Stimulated activated CD4-positive, alpha-beta T cell treated with anti-CD3 and anti-CD28 coated beads, Interleukin-1b, Interleukin-23, amount 100 ng/mL, for 1 hour (primary cell): ENCODE results near the gene LDLRAD3.
"Not testable (repeated sequence)": the region's sequence is repeated elsewhere in the genome, so short reads cannot be mapped to it uniquely, and the experiment has no call there.

Source experiments
- DNase-seq, 2 donors: peaks; one replicate each; pipeline ENCODE4 v3.0.0-alpha.2; 2020; ENCODE audit warnings: low read depth in 2 of 2

Gene LDLRAD3, protein sequence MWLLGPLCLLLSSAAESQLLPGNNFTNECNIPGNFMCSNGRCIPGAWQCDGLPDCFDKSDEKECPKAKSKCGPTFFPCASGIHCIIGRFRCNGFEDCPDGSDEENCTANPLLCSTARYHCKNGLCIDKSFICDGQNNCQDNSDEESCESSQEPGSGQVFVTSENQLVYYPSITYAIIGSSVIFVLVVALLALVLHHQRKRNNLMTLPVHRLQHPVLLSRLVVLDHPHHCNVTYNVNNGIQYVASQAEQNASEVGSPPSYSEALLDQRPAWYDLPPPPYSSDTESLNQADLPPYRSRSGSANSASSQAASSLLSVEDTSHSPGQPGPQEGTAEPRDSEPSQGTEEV

DNA sequence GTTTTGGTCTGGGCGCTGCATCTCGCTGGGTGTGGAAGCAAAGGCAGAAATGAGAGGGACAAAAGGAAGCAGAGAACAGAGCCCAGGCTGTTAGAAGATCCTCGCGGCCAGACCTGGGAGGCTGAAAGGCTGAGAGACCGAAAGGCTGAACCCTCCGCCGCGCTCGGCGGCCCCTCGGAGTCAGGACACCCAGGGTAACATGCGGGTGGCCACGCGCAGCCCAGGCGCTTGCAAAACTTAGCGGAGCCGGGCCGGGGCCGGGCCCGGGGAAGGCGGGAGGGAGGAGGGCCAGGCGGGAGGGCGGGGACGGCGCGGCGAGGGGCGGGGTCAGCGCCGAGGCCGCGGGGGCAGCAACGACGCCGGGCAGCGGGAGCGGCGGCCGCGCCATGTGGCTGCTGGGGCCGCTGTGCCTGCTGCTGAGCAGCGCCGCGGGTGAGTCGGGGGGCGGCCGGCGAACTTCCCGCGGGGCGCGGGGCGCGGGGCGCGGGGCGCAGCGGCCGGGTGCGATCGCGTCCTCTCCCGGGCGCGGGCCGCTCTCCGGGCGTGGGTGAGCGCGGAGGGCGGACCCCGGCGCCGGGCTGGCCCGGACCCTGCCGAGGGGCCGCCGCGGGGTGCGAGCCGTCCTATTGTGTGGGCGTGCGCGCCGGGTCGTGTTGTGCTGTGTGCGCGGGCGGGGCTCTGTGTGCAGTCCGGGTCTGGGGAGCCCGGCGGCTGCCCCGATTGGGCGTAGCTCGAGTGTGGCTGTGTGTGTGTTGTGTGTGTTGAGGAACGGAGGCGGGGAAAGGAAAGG is at the start of gene LDLRAD3:
TSS of gene LDLRAD3 (plus strand) at position 350 of the 790 bp plus-strand sequence. CDS start at position 387, 37 bp downstream.
- DNase-seq: peak in 1 of 2 donors; percentile 11

DNA sequence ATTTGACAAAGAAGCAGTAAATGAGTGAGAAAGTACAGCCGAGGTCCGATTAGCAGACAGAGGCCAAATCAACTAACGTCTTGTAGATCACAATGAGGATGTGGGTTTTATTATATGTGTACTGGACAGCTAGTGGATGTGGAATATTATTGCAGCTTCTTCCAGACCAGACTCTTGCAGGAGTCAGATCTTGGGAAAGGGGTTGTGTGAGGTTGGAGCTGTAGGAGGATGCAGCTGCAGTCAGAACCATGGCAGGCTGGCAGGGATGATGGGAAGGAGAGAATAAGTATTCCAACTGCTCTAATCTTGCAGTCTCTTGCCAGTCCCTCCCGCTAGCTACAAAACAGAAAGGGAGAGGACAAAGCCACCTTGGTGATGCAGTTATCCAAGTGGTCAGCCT is 46.8 kb upstream of the LDLRAD3 start:
- DNase-seq: no peak

DNA sequence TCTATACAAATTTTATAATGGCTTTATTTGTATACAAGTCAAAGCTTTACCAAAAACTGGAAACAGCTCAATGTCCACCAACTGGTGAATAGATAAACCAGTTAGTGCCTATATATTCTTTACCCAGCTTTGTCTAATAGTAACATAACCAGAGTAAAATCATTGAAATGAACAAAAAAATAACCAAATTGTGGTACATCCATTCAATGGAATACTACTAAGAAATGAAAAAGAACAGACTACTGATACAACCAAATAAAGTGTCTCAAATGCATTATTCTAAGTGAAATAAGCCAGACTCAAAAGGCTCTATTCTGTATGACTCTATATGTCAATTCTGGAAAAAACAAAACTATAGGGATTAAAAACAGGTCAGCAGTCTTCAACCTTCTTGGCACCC is 40.9 kb upstream of the LDLRAD3 start:
- DNase-seq: no peak

DNA sequence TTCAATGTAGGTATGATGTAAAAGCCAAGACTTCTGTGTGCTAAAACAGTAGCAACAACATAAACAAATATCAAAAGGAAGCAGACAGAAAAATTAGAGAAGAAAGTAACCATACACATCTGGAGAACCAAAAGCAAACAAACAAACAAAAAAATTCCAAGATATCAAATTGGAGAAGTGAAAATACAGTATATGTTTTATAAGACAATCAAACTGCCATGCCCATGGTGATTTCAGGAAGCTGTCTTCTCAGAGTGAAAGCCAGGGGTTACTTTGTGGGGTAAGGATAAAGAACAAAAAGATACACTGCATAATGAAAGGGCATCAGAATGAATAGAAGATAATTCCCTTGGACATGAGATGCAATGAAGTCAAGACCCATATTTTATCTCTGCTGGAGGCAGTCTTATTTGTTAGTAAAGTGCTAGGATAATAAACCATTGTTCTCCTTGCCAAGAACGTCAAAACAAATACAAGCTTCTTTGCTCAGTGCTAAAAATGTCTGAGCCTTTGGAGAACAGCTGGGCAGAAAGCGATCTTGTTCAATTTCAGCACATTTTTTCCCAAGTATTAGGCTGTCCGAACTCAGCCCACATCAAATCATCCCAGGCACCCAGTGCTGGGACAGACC is 38.1 kb upstream of the LDLRAD3 start:
- no peak for DNase-seq

DNA sequence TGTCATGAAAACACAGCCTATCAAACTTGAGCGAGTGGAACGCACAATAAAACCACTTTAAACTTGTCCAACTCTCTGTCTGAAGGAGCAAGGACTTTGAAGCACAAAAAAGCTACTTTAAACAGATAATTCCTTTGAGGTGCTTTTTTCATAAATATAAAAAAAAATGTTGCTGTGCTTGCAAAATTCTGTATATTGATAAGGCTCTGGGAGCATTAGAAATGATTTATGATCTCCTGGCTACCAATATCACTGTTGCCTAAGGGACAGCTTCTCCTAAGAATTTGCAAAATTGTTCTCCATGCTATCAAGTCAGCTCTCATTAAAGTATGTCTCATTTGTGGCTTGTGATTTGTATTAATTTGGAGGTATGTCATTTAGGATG is 37.6 kb upstream of the LDLRAD3 start:
- DNase-seq: no peak

DNA sequence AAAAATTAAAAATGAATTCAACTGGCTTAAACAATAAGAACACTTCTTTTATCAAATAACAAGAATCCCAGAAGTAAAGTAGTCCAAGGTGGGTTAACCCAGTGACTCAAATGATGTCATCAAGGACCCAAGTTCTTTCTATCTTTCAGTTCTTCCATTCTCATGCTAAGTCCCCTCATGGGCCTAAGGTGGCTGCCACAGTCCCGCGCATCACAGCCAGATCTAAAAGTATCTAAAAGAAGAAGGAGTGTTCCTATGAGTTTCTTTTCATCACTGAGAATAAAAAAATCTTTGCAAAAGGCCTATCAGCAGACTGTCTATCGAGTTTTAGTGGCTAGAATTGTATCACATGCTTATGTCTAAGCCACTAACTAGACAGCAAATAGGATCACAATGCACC is 37.2 kb upstream of the LDLRAD3 start:
- DNase-seq: no peak

DNA sequence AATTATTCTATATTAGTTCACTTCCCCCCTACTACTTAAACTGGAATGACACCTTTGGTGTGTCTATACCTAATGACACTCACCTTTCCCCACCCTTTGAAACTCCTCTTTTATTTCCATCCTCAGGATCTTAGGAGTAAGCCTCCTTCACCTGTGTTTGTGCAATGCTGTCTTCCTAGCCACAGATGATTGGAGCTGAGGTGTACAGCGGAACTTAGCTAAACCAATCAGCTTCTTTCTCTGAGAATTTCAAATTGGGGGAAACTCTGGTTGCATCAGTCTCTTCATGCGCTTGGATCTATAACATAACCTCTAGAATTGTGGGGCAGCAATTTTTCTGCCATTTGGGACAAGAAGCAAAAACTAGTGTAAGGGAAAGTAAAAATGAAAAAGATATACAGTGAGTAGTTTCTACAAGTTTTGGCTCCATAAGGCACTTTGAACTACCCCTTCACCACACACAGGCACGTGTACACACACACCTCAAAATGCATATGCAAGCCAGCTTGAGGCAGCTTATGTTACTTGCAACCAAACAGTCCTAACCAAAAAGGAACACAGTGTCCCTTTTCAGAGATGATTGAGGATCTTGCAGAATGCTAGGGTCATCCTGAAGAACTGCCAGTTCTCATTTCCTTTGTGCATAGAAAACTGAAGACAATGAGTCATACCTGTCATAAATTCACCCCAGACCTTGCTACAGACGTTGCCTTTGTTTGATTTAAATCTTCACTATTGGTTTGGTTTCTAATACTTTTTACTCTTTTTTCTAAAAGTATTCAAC is 36.0 kb upstream of the LDLRAD3 start:
- no peak for DNase-seq

DNA sequence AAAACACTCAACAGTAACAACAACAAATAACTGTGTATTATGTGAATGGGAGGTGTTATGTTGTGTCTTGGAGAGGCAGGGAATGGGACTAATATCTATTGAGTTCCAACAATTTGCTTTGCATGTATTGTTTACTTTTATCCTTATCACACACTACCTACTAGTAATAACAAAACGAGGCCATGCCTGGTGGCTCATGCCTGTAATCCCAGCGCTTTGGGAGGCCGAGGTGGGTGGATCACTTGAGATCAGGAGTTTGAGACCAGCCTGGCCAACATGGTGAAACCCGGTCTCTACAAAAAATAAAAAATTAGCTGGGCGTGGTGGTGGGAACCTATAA is 35.5 kb upstream of the LDLRAD3 start:
- not testable (repeated sequence) for DNase-seq

DNA sequence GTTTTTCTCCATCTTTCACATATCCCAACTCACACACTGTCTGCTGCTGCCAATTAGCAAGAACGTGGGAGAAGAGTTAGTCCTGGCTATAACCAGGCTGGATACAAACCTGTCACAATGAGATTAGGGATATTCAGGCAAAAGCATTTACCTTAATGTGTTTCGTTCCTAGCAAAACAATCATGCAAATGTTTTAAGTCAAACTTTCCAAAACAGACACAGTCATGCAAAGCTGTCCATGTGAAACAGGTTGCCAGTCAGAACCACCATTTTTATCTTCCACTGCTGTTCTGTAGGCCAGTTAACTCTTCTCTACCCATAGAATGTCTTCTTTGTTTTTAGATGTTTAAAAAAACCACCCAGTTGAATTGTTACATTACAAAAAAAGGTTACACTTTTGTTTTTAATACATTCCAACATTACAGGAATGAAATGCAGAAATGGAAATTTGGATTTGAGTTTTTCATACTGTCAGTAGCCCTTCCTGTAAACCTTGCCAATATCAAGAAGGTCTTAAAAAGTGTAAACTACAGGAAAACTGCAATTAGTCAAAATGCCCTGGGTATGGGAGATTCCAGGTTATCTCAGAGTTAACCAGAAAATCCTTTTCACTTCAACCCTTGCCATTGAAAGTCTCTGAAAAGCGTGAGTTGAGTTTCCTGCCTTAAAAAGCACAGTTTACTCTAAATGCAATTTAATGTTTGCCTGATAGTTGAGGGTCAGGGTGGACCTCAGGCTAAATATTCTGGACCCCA is 34.2 kb upstream of the LDLRAD3 start:
- no peak for DNase-seq

DNA sequence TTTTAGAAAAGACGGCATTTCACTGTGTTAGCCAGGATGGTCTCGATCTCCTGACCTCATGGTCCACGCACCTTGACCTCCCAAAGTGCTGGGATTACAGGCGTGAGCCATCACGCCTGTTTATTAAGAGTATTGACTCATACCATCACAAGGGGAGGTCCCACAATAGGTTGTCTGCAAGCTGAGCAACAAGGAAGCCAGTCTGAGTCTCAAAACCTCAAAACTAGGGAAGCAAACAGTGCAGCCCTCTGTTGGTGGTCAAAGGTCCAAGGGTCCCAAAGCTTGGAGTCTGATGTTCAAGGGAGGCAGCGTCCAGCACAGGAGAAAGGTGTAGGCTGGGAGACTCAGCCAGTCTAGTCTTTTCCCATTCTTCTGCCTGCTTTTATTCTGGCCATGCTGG is 32.8 kb upstream of the LDLRAD3 start:
- DNase-seq: no peak

DNA sequence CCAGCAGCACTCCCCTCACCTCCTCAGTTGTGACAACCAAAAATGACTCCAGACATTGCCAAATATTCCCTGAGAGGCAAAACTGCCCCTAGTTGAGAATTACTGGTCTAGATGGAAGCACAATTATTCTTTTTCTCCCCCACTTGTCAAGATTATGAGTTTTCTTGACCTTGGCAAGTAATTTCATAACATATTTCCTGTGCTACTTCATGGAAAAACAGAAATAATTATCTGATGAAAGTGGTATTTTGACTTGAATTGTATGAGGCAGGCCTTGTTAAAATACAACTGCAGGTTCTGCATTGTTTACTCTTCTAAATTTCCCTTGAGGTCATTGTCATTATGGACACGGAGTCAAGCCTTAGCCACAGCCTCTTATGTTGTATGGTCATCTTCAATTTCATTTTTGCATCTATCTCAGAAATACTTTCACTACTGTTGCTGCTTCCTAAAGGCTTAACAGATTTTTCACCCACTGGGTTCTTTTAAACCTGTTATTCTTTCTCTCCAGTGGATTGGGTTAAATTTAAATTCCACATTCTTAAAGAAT is 32.2 kb upstream of the LDLRAD3 start:
- no peak for DNase-seq

DNA sequence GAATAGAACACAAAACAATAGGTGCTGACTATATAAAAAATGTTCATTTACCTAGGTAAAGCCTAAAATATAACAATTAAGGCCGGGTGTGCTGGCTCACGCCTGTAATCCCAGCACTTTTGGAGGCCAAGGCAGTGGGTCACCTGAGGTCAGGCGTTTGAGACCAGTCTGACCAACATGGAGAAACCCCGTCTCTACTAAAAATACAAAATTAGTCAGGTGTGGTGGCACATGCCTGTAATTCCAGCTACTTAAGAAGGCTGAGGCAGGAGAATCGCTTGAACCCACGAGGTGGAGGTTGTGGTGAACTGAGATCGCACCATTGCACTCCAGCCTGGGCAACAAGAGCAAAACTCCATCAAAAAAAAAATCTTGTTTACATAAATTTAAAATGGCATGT is 31.4 kb upstream of the LDLRAD3 start:
- not testable (repeated sequence) for DNase-seq

DNA sequence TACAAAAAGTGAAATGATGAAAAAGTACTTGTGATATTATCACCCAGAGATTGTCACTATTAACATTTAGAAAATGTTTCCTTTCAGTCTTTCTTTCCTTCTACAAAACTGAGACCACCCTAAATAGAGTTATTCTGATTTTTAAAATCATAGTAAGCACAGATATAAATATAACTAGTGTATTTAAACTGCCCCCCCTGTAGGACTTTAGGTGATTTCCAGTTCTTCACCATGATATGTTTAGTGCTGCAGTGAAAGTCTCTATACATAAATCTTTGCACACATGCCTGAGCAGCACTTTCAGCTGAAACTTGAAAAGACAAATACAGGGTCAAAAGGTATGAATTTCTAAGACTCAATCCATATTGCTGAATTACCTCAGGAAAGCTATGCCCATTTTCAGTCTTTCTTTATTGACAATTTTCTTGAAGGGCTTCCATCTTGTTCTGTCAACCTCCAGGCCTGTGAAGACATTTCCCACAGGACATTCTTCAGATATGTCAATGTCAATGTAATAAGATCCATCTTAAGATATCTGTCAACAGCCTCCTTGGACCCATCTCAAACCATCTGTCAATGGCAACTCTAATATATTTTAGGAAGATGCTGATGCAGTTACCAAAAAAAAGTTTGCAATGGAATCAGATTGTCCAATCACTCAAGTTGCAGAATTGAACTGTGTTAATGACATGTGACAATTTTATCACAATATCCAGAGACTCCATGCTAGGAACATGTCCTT is 30.8 kb upstream of the LDLRAD3 start:
- DNase-seq: no peak

DNA sequence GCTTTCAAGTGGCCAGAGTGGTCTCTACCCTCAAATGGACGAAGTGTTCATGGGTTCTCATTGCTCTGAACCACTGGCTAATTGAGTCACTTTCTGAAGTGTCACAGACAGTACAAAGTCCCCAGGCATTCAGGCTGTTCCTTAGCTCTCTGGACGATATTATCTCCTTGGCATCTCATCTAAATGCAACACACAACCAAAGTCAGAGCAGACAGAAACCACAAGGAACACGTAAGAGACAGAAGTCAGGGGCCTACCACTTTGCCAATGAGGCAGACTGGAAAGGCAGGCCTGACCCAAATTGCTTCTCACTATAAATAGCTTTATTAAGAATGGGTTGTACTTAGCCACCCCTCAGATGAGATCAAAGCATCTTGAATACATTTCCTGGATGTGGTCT is 29.0 kb upstream of the LDLRAD3 start:
- no peak for DNase-seq

DNA sequence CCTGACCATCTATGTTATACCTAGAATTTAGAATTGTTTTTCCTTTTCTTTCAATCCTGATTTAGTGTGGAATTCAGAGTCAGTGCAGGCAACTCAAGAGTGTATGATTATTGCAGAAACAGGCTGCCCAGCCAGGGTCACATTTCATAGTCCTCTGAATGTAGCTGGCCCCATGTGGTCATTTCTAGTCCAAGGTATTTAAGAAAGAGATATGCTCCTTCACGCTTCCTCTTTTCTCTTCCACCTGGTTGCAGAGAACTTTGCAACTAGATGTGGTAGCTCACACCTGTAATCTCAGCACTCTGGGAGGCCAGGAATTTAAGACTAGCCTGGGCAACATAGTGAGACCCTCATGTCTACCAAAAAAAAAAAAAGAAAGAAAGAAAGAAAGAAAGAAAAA is 27.6 kb upstream of the LDLRAD3 start:
- no peak for DNase-seq

DNA sequence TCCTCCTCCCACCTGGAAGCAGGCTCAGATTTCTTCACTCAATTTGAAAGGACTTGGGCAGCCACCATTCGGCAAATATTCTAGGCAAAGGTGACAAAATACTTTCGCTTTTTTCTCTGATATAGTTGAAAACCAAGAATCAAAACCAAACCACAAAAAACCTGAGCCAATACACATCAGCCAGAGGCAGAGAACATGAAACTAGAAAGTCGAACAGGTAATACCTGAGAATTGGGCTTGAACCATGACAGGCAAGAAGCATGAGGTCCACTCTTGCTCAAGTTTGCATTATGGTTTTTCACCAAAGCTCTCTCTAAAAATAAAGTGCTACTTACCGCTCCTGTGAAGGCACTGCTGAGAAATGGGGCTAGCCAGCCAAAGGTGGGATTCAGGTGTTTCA is 26.2 kb upstream of the LDLRAD3 start:
- no peak for DNase-seq

DNA sequence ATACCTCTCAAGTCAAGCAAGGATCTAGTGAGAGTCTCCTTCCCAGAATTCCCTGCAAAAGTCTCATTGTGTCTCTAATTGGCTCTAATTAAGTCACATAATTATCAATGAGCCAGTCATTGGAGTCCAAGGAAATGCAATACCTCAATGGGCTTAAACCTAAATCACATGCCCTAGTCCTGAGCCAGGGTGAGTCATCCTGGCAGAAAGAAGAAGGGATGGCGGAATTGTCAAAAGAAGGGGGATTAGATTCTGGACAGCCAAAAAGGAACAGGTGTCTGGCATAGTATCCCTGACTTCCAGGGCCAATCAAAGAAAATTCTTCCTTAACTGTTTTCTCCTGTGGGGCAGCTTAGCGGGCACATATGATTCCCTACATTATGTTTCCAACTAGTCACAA is 25.1 kb upstream of the LDLRAD3 start:
- no peak for DNase-seq

DNA sequence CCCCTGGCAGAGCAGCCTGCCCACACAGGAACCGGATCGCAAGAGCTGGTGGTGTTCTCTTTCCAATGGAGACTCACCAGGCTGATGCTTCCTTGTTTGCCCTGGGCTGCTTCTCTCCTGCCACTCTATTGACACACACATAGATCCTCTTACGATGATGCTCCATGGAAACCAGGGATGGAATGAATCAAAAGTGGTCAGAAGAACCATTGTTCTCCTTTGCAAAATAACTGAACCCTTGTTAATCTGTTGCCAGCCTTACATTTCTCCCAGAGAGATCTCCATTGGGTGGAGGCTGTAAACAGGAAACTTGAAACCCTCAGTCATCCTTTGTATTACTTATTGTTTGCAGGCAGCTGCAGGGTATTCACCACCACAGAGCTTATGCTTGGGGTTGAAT is 24.6 kb upstream of the LDLRAD3 start:
- DNase-seq: no peak

DNA sequence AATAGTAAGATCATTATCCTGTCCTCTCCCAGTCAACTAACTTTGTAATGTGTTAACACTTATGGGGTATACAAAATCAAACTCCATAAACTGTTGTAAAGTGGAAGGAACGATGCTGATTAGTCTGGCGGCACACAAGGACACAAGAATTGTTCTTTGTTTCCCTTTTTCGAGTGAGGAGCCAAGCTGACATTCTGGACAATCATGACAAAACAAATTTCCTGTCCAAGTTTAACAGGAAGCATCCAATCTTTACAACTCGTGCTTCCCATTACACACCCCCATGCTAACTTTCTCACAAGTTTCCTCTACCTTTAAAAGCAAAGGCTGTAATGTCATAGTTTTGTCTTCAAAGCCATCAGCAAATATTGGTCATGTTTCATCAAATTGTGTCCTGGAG is 20.4 kb upstream of the LDLRAD3 start:
- no peak for DNase-seq

DNA sequence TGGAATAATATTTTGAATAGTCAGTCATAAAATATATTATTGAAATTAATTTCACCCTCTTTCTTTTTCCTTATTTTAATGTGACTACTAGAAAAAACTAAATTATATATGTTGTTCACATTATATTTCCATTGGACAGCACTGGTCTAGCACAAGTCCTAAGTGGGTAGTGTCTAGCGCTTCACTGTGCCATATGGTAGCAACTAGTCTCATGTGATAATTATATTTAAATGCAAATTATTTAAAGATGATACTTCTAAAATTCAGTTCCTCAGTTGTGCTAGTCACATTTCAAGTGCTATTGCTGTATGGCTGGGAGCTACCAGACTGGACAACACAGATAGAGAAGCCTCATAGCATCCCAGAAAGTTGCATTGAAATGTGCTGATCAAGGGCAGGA is 19.1 kb upstream of the LDLRAD3 start:
- no peak for DNase-seq
